ENCODE measurements around the gene REC114. TPM values are rescaled to one million over a fixed set of nuclear protein-coding genes. Genes with fewer than 3 reads are reported as not detected.

REC114 gene
- total and polyA plus RNA-seq, 9 of the 15 experiments (the other 6 are each of a cell fraction or from before 2014, with no cell fraction given) = 0.07 to 0.24 TPM; not detected in 7

GRCh38 chr15:73564255-73564654, 121.3 kb downstream of the REC114 start (continued):
- TF ChIP-seq E2F8 (IDR thresholded peaks at IDR 0.05; ENCODE audit: low read depth, partially characterized antibody) = no peak
- TF ChIP-seq ZC3H11A (IDR thresholded peaks at IDR 0.05; ENCODE audit: low read depth, low read length) = no peak
- TF ChIP-seq CREB1 (IDR thresholded peaks at IDR 0.05) = no peak
- no peak for TF ChIP-seq CREB1 (CRISPR knock-in tag; IDR thresholded peaks at IDR 0.05)
- no peak for TF ChIP-seq RBM39 (optimal IDR thresholded peaks at IDR 0.05; ENCODE audit: low read depth, low read length)
- TF ChIP-seq IRF2 (CRISPR knock-in tag; IDR thresholded peaks at IDR 0.05) = no peak
- TF ChIP-seq EHMT2 (IDR thresholded peaks at IDR 0.05) = peak; percentile 35; the same call in 1 of the 2 replicates
- no peak for TF ChIP-seq SIN3A (IDR thresholded peaks at IDR 0.05; ENCODE audit: borderline replicate concordance in 2 of 2, control insufficient read depth in 1 of 2, low read depth in 2 of 2, low read length in 2 of 2)
- TF ChIP-seq ZNF124 (CRISPR knock-in tag; IDR thresholded peaks at IDR 0.05) = no peak
- no peak for TF ChIP-seq BRF1 (IDR thresholded peaks at IDR 0.05; ENCODE audit: borderline replicate concordance, extremely low read depth, insufficient read length)
- no peak for TF ChIP-seq NFE2L1 (tag; IDR thresholded peaks at IDR 0.05; ENCODE audit: borderline replicate concordance, low read depth)
- TF ChIP-seq, protein P1, sequence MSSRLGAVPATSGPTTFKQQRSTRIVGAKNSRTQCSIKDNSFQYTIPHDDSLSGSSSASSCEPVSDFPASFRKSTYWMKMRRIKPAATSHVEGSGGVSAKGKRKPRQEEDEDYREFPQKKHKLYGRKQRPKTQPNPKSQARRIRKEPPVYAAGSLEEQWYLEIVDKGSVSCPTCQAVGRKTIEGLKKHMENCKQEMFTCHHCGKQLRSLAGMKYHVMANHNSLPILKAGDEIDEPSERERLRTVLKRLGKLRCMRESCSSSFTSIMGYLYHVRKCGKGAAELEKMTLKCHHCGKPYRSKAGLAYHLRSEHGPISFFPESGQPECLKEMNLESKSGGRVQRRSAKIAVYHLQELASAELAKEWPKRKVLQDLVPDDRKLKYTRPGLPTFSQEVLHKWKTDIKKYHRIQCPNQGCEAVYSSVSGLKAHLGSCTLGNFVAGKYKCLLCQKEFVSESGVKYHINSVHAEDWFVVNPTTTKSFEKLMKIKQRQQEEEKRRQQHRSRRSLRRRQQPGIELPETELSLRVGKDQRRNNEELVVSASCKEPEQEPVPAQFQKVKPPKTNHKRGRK (tag; IDR thresholded peaks at IDR 0.05) = no peak
- no peak for TF ChIP-seq ZEB2 (IDR thresholded peaks at IDR 0.05)
- no peak for TF ChIP-seq MXI1 (IDR thresholded peaks at IDR 0.05; ENCODE audit: low read depth, low read length)
- TF ChIP-seq, protein P2, sequence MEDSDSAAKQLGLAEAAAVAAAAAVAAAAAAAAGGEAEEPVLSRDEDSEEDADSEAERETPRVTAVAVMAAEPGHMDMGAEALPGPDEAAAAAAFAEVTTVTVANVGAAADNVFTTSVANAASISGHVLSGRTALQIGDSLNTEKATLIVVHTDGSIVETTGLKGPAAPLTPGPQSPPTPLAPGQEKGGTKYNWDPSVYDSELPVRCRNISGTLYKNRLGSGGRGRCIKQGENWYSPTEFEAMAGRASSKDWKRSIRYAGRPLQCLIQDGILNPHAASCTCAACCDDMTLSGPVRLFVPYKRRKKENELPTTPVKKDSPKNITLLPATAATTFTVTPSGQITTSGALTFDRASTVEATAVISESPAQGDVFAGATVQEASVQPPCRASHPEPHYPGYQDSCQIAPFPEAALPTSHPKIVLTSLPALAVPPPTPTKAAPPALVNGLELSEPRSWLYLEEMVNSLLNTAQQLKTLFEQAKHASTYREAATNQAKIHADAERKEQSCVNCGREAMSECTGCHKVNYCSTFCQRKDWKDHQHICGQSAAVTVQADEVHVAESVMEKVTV (CRISPR knock-in tag; IDR thresholded peaks at IDR 0.05) = no peak
- TF ChIP-seq U2AF2 (optimal IDR thresholded peaks at IDR 0.05; ENCODE audit: low read depth, low read length) = no peak
- TF ChIP-seq SMARCA4 (IDR thresholded peaks at IDR 0.05) = peak; percentile 58; the same call in 1 of the 2 replicates
- no peak for TF ChIP-seq HDAC3 (IDR thresholded peaks at IDR 0.05; ENCODE audit: borderline replicate concordance, partially characterized antibody)
- TF ChIP-seq, protein P3, sequence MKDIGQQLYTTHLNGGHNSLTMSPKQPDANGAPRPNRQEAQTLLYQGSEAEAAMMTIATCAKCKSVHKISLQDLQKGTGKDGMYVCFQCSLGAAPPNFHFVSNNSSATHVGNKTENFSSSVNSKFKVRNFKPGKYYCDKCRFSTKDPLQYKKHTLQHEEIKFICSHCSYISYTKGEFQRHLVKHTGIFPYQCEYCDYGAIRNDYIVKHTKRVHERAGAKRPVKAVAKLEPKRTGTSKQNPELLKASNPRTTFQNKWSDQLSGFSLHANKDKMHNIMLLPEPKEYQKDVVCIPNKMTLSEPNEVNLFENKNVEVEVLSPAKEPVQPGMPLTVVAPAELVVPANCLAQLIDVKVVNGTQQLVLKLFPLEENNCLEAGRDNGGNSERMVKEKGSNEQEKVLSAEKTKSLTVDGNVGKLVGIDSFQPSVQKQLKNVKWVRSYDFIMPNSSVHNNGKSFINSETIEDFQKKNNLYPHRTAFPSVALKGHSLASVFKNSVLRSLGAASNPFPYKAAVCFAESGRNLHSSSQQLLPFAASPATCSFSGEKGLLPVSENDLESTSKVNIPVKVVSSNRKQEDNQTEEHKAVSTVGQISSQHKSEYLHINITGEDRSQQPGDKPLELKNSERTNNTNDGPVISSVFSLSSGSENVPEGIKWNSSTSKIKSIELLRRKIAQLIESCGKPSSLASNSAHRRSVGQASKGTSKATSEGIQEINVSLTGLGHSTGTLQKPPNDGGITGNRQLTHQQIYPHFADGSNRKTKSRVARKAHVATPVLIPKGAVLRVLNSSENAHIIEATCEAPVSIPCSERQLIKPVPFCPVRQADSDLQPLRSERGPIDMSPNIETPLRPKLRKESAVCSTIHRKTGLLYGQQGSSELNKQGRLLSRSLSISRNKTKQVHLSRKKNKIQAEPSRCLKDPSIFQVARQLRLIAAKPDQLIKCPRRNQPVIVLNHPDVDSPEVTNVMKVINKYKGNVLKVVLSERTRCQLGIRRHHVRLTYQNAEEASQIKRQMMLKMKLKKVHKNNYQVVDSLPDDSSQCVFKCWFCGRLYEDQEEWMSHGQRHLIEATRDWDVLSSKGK (CRISPR knock-in tag; IDR thresholded peaks at IDR 0.05) = no peak
- no peak for TF ChIP-seq KLF16 (IDR thresholded peaks at IDR 0.05)
- TF ChIP-seq BCL6 (CRISPR knock-in tag; IDR thresholded peaks at IDR 0.05) = no peak
- no peak for TF ChIP-seq PTBP1 (IDR thresholded peaks at IDR 0.05; ENCODE audit: low read depth, low read length)

All from K562 (cell line).